CD4-positive, alpha-beta T cell (primary cell): ENCODE measurements around the gene COL24A1. TPM values are rescaled to one million over a fixed set of nuclear protein-coding genes. Genes with fewer than 3 reads are reported as not detected.

Experiments used
- ATAC-seq: fragments of 200-7000 bp; cut with Tn5 transposase; one replicate; pipeline ENCODE4 v1.10.0; 2022; ENCODE audit warnings: mild to moderate bottlenecking; ENCODE audit not compliant: poor library complexity
- CTCF ChIA-PET: fragments of 350-600 bp; sonication (Branson Sonifier 250); formaldehyde crosslinking; loops from one replicate; lab custom pipeline; 2021; ENCODE audit warnings: antibody characterized with exemption, inconsistent platforms; lab: Charles Lee
- POLR2A ChIA-PET: fragments of 350-600 bp; sonication (Branson Sonifier 250); formaldehyde crosslinking; loops from one replicate; lab custom pipeline; 2021; ENCODE audit warnings: antibody characterized with exemption, inconsistent platforms; lab: Charles Lee
- DNase-seq, 14 experiments: peaks; one replicate each; pipeline ENCODE4 v3.0.0-alpha.2; 2013 to 2020; ENCODE audit warnings: mixed read lengths in 2 of 14
- H3K27ac ChIP-seq, 2 donors: one replicate each; pipeline versions ENCODE4 v1.5.1 to v1.7.0; 2013; ENCODE audit warnings: low read length in 2 of 2, low read depth in 1 of 2, mild to moderate bottlenecking in 1 of 2
- H3K27me3 ChIP-seq, 2 experiments: 1 replicate in 1 of 2; 2 replicates in 1 of 2; pipeline versions ENCODE4 v1.6.1 to v1.7.0; 2013; ENCODE audit warnings: low read length in 2 of 2, control low read depth in 1 of 2, mild to moderate bottlenecking in 1 of 2, moderate library complexity in 1 of 2; ENCODE audit not compliant: insufficient read depth in 2 of 2, control insufficient read depth in 1 of 2
- H3K36me3 ChIP-seq: one replicate; pipeline ENCODE4 v1.6.1; 2013; ENCODE audit warnings: low read length, control low read depth; ENCODE audit not compliant: insufficient read depth
- H3K4me1 ChIP-seq: one replicate; pipeline ENCODE4 v1.6.1; 2013; ENCODE audit warnings: low read length, control low read depth; ENCODE audit not compliant: insufficient read depth
- H3K4me3 ChIP-seq: one replicate; pipeline ENCODE4 v1.5.1; 2013; ENCODE audit warnings: mild to moderate bottlenecking, low read length, moderate library complexity
- H3K9me3 ChIP-seq, 2 experiments: 1 replicate in 1 of 2; 2 replicates in 1 of 2; pipeline versions ENCODE4 v1.6.1 to v1.7.0; 2013; ENCODE audit warnings: low read length in 2 of 2, mild to moderate bottlenecking in 2 of 2, control low read depth in 1 of 2, moderate library complexity in 1 of 2; ENCODE audit not compliant: control insufficient read depth in 1 of 2, insufficient read depth in 1 of 2
- H3K27ac Mint-ChIP-seq: one replicate; pipeline ENCODE4 v1.8.0; 2020; ENCODE audit warnings: mixed read lengths
- H3K27me3 Mint-ChIP-seq: one replicate; pipeline ENCODE4 v1.8.0; 2021; ENCODE audit warnings: mixed read lengths
- H3K36me3 Mint-ChIP-seq: one replicate; pipeline ENCODE4 v1.8.0; 2021; ENCODE audit warnings: low read depth, mixed read lengths
- H3K4me1 Mint-ChIP-seq: one replicate; pipeline ENCODE4 v1.8.0; 2021; ENCODE audit warnings: low read depth, mixed read lengths
- H3K4me3 Mint-ChIP-seq: one replicate; pipeline ENCODE4 v1.8.0; 2020; ENCODE audit warnings: mild to moderate bottlenecking, mixed read lengths
- H3K9me3 Mint-ChIP-seq: one replicate; pipeline ENCODE4 v1.8.0; 2020; ENCODE audit warnings: mixed read lengths
- intact Hi-C, 2 experiments: fragments of 100-400 bp; cut with DNase I in 1 of 2; cut with micrococcal nuclease in 1 of 2; formaldehyde crosslinking; loops; one replicate each; pipeline versions ENCODE4 v1.15.1 to v1.9.0; 2023 to 2025; cut with DNase I, micrococcal nuclease
- total RNA-seq, 174 experiments: library from RNA in 2 of 174; stranded (reverse) in 2 of 174; gene quantifications; one replicate each; pipeline ENCODE4 v1.2.3 and lab custom pipeline; 2021 to 2026
- TF ChIP-seq, protein P1 (sequence below): fragments of 200-600 bp; IDR thresholded peaks from one replicate; pipeline ENCODE4 v1.8.0; 2022; ENCODE audit warnings: antibody characterized with exemption, mild to moderate bottlenecking

Gene COL24A1
- total RNA-seq, 2 experiments from 2014 or later = 0.25 TPM; not detected in 1

DNA sequence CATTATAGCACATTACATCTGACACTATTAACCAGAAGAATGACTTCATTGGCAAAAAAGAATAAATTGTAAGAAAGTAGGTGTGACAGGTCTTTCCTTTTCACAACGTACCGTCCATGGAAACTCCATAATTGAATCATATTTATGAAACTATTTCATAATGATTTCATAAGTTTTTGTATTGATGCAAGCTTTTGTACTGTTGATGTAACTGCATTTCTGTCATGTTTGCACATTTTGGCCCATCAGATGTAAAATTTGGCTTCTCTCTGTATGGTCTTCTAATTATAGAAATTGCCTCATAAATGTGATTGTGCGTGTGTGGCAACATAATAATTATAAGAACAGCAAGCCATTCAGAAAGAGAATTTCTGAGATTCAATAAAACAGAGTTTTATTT is 267.7 kb downstream of the COL24A1 start:
- H3K4me1 Mint-ChIP-seq = no peaks in the 10 kb centered on the region
- ChIA-PET POLR2A (no interaction called here), CTCF (no interaction called here)
- intact Hi-C loops = no loop called here
- no peak overlapping the region for H3K27ac Mint-ChIP-seq
- DNase-seq (no peak), ATAC-seq (no peak)
- H3K27me3 Mint-ChIP-seq = no peaks in the 10 kb centered on the region
- no peaks in the 10 kb centered on the region for H3K36me3 ChIP-seq
- TF ChIP-seq, protein P1, sequence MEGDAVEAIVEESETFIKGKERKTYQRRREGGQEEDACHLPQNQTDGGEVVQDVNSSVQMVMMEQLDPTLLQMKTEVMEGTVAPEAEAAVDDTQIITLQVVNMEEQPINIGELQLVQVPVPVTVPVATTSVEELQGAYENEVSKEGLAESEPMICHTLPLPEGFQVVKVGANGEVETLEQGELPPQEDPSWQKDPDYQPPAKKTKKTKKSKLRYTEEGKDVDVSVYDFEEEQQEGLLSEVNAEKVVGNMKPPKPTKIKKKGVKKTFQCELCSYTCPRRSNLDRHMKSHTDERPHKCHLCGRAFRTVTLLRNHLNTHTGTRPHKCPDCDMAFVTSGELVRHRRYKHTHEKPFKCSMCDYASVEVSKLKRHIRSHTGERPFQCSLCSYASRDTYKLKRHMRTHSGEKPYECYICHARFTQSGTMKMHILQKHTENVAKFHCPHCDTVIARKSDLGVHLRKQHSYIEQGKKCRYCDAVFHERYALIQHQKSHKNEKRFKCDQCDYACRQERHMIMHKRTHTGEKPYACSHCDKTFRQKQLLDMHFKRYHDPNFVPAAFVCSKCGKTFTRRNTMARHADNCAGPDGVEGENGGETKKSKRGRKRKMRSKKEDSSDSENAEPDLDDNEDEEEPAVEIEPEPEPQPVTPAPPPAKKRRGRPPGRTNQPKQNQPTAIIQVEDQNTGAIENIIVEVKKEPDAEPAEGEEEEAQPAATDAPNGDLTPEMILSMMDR = no peak
- H3K27me3 ChIP-seq = no peaks in the 10 kb centered on the region
- H3K36me3 Mint-ChIP-seq = no peaks in the 10 kb centered on the region
- no peak overlapping the region for H3K4me3 Mint-ChIP-seq
- no peak overlapping the region for H3K4me3 ChIP-seq
- no peak overlapping the region for H3K27ac ChIP-seq
- no peaks in the 10 kb centered on the region for H3K9me3 ChIP-seq
- no peaks in the 10 kb centered on the region for H3K9me3 Mint-ChIP-seq
- no peaks in the 10 kb centered on the region for H3K4me1 ChIP-seq

DNA sequence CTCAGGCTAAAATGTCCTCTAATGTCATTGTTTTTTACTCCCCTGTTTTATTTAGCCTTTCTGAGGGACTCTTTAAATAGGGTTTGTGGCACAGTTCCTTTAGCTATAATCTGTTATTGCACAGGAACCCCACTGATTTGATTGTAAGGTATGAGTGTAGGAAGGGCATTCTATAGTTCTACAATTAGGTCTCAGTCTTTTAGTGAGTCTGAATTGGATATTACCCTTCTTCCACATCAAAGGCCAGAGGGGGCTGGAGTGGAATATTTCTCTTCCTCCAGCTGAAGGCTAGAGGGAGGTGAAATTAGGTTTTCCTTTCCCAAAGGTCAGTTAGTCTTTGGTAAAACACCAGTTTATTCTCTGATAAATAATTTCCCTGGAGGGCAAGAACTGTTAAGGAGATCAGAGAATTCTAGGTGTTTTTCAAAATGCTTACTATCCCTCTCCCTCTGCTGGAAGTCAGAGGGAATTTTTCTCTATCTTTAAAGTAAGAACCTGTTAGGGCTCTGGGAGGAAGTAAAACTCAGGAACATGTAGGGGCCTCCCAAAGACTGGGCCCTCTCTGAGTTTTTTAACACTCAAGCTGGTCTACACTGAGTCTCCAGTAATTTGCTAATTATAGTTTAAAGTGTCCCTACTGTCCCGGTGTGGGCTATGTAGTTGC is 272.1 kb downstream of the COL24A1 start:
- H3K36me3 Mint-ChIP-seq = no peaks in the 10 kb centered on the region
- intact Hi-C loops = no loop called here
- H3K27ac ChIP-seq = no peak overlapping the region
- H3K36me3 ChIP-seq = no peaks in the 10 kb centered on the region
- H3K27ac Mint-ChIP-seq = no peak overlapping the region
- TF ChIP-seq, protein P1 = no peak
- ChIA-PET CTCF (interaction anchor here (0.6 kb wide), 1 partner anchor 110 kb away, joined by 3 read pairs; no protein-coding TSS in a partner anchor), POLR2A (no interaction called here)
- H3K4me1 Mint-ChIP-seq = no peaks in the 10 kb centered on the region
- H3K4me3 Mint-ChIP-seq = no peak overlapping the region
- ATAC-seq (no peak), DNase-seq (no peak)
- no peaks in the 10 kb centered on the region for H3K27me3 ChIP-seq
- H3K9me3 Mint-ChIP-seq = no peaks in the 10 kb centered on the region
- H3K4me3 ChIP-seq = no peak overlapping the region
- no peaks in the 10 kb centered on the region for H3K4me1 ChIP-seq
- H3K27me3 Mint-ChIP-seq = no peaks in the 10 kb centered on the region
- H3K9me3 ChIP-seq = no peaks in the 10 kb centered on the region

DNA sequence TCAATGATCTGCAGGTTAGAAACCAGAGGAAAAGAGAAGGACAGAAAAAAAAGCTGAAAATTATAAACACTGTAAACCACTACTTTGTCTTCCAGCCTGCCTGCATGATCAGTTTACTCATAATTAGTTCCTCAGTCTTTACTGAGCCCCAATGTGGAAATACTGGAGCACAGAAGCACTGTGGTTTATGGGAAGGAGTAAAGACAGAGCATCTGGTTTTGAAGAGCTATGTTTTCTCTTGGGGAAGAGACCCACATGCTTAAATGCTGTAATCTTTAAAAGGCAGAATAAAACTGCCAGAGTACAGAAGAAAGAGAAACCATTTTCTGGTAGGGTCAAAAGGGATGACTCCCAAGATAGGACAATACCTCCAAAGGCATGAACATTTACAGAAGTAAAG is 289.4 kb downstream of the COL24A1 start:
- CTCF ChIA-PET = no interaction called here
- Histone ChIP-seq H3K36me3 (no peaks in the 10 kb centered on the region), H3K27me3 (no peaks in the 10 kb centered on the region), H3K4me3 (no peak overlapping the region), H3K27ac (no peak overlapping the region), H3K9me3 (no peaks in the 10 kb centered on the region), H3K4me1 (no peaks in the 10 kb centered on the region)
- no peak overlapping the region for H3K27ac Mint-ChIP-seq
- TF ChIP-seq, protein P1 = no peak
- H3K9me3 Mint-ChIP-seq = peaks cover 3% of the 10 kb centered on the region
- POLR2A ChIA-PET = no interaction called here
- ATAC-seq (no peak), DNase-seq (no peak)
- no peaks in the 10 kb centered on the region for H3K36me3 Mint-ChIP-seq
- no peak overlapping the region for H3K4me3 Mint-ChIP-seq
- H3K4me1 Mint-ChIP-seq = no peaks in the 10 kb centered on the region
- intact Hi-C loops = no loop called here
- H3K27me3 Mint-ChIP-seq = no peaks in the 10 kb centered on the region
